NAMALWA (cell line): Measurements from ENCODE around the gene GYPE.
"Not testable (repeated sequence)": the region's sequence is repeated elsewhere in the genome, so short reads cannot be mapped to it uniquely, and the experiment has no call there.

Experiments used
- DNase-seq: peaks from one replicate; pipeline ENCODE4 v3.0.0-alpha.2; 2015; ENCODE audit warnings: low spot score

Gene GYPE

DNA sequence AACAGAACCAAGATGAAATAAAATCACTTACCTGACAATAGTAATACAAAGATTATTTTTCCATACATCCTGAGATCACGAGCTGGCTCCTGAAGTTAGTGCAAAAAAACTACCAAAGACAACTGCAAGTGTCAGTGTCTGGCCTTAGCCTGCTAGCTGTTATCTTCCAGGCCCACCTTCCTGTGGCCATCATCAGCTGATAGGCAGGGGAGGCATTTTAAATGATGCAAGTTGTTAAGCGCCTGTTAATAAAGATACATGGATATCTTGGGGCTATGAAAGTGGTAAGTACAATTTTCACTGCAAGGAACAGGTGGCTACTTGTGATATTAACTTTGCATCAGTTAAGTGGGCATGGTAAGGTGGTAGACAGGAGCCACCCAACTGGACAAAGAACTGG lies at the start of gene GYPE:
TSS of gene GYPE (minus strand) at position 120 of the 400 bp plus-strand sequence. CDS start at position 68, 52 bp downstream.
- not testable (repeated sequence) for DNase-seq

DNA sequence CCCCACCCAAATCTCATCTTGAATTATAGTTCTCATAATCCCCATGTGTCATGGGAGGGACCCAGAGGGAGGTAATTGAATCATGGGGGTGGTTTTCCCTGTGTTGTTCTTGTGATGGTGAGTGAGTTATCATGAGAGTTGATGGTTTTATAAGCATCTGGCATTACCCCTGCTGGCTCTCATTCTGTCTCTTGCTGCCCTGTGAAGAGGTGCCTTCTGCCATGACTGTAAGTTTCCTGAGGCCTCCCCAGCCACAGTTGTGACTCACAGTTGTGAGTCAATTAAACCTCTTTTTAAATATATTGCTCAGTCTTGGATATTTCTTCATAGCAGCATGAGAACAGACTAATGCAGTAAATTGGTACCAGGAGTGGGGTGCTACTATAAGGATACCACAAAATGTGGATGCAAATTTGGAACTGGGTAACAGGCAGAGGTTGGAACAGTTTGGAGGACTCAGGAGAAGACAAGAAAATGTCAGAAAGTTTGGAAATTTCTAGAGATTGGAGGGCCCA lies 46.2 kb upstream of the GYPE start:
- not testable (repeated sequence) for DNase-seq

GRCh38 chr4:143950967-143951366 lies 45.6 kb upstream of the GYPE start:
- DNase-seq: not testable (repeated sequence)

- not testable (repeated sequence) for DNase-seq
Observed at GRCh38 chr4:143950185-143950584, 44.8 kb upstream of the GYPE start.

GRCh38 chr4:143947493-143947892 lies 42.1 kb upstream of the GYPE start:
- DNase-seq: not testable (repeated sequence)

- DNase-seq: not testable (repeated sequence)
Observed at GRCh38 chr4:143940708-143941107, 35.3 kb upstream of the GYPE start.

DNA sequence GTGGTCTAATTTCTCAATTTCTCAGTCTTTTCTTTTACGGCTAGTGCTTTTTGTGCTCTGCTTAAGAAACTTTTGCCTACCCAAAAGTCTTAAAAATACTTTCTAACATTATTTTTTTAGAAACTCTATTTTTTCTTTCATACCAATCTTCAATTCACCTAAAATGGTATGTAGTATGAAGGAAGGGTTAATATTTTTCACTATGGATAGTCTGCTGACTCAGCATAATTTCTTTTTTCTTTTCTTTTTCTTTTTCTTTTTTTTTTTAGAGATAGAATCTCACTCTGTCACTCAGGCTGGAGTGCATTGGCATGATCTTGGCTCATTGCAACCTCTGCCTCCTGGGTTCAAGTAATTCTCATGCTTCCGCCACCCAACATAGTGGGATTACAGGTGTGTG lies 34.2 kb upstream of the GYPE start:
- DNase-seq: no peak

DNA sequence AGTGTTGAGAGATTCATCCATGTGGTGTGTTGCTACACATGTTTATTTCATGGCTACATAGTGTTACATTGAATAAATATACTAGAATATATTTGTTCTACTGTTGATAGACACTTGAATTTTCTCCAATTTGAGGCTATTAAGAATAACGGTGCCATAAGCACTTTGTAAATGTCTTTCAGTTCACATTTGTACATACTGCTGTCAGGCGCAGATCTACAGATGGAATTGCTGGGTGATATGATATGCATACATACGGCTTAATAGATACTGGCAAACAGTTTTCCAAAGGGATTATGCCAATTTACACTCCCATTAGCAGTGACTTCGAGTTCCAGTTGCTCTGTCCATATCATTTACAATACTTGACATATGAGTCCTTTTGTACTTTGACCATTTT lies 33.5 kb upstream of the GYPE start:
- DNase-seq: not testable (repeated sequence)

GRCh38 chr4:143921181-143921580 lies 15.8 kb upstream of the GYPE start:
- DNase-seq: no peak

DNA sequence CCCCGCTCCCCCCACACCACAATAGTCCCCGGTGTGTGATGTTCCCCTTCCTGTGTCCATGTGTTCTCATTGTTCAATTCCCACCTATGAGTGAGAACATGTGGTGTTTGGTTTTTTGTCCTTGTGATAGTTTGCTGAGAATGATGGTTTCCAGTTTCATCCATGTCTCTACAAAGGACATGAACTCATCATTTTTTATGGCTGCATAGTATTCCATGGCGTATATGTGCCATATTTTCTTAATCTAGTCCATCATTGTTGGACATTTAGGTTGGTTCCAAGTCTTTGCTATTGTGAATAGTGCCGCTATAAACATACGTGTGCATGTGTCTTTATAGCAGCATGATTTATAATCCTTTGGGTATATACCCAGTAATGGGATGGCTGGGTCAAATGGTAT lies 11.1 kb upstream of the GYPE start:
- DNase-seq: not testable (repeated sequence)

GRCh38 chr4:143912478-143912877 lies 7.1 kb upstream of the GYPE start:
- not testable (repeated sequence) for DNase-seq

DNA sequence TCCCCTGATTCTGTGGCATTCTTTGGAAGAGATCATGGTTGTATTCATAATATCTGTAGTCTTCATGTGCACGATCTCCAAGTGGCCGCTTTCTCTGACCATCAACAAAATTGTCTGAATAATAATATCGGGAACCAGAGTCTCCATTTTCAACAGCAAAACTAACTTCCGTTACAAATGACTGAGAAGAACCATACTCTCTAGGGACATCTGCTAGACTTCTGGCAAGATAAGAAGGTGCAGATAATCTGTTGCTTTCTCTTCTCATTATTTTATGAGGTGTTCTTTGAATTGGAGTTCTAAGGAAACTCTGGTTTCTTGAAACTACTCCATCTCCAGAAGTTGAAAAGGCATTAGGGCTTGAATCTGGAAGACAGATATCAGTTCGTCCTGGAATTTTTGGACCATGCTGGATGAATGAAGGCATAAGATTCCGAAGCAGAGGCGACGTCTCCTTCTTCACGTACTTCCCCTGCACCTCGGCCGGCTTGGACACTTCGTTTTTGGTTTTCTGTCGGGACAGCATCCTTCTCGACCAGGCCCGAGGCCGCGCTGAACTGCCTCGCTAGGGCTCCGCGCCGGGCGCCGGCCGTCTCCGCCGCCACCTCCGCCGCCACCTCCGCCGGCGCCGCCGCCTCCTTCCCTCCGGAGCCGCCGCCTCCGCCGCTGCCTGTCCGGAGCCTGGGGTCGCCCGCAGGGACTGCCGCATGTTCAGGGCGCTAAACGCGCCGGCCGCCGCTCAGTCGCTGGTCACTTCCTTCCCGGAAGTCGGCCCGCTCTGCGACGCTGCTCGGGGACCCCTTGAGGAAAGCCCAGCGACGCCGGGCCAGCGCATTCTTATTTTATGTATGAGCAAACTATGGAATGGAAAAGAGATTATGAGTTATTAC lies 6.4 kb upstream of the GYPE start:
- DNase-seq: not testable (repeated sequence)

GRCh38 chr4:143910906-143911305 lies 5.5 kb upstream of the GYPE start:
- DNase-seq: not testable (repeated sequence)

DNA sequence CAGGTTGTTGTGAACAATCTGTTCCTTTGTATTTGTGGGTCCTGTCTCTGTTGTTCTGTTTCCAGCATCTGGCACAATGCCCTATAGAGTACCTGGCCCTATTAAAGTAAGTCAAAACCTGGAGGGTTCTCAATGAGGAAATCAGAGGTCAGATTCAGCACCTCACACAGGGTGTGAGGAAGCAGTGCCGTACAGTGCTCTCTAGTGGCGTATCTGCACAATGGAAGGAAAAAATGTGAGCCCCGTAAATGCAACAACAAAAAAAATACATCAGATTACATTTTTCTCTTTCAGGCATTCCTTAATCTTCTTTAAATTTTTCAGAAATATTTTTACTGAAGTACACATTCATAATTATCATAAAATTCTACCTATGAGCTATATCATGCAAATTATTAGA lies 2.5 kb upstream of the GYPE start:
- DNase-seq: peak; percentile 50

- not testable (repeated sequence) for DNase-seq
Observed at GRCh38 chr4:143904431-143904830, 928 bp downstream of the GYPE start.

GRCh38 chr4:143890323-143890722 lies 15.0 kb downstream of the GYPE start:
- not testable (repeated sequence) for DNase-seq

DNA sequence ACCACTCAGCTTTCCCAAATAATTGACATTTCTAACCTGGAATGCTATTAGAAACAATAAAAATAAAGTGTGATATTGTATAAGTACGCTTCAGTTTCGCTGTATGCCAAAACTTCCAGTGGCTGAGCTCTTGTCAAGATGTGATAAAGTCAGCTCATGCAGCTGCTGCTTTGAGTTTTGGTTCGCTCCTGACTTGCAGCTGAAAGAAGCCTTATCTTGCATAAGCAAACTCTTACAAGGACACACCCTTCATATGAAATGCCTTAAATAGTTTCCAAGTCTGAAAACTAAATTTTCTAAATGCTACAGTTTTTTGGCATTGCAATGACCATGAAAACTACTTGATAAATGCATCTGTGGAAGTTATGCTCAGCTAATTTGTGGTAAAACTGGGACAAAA lies 17.2 kb downstream of the GYPE start:
- not testable (repeated sequence) for DNase-seq

GRCh38 chr4:143884965-143885364 lies 20.4 kb downstream of the GYPE start:
- not testable (repeated sequence) for DNase-seq

DNA sequence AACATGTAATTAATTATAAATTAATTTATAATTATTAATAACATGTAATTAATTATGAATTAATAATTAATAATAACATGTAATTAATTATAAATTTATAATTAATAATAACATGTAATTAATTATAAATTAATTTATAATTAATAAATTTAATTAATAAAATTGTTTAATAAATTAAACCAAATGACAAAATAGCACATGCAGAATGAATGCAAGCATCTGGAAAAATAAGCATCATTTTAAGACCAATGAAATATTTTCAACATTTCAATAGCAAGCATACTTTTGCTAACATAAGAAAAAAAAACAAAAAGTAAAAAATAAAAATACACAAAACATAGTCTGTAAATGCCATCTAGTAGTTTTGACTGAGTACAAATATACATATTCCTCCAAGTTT lies 21.8 kb downstream of the GYPE start:
- no peak for DNase-seq

- no peak for DNase-seq
Observed at GRCh38 chr4:143882892-143883291, 22.5 kb downstream of the GYPE start.

- DNase-seq: not testable (repeated sequence)
Observed at GRCh38 chr4:143879561-143879960, 25.8 kb downstream of the GYPE start.

GRCh38 chr4:143875357-143875756 lies 30.0 kb downstream of the GYPE start:
- not testable (repeated sequence) for DNase-seq

DNA sequence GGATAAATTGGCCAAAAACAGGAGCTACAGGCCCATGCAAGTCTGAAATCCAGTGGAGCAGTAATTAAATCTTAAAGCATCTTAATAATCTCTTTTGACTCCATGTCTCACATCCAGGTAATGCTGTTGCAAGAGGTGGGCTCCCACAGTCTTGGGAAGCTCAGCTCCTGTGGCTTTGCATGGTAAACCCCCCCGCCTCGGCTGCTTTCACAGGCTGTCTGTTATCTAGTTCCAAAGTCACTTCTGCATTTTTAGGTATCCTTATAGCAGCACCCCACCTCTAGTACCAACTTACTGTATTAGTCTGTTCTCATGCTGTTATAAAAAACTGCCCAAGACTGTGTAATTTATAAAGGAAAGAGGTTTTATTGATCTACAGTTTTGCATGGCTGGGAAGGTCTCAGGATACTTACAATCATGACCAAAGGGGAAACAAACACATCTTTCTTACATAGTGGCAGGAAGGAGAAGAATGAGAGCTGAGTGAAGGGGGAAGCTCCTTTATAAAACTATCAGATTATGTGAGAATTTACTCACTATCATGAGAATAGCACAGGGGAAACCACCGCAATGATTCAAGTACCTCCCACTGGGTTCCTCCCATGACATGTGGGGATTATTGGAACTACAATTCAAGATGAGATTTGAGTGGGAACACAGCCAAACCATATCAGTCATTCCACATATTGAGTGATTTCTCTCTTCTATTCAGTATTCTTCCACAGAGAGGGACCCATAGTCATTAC lies 34.7 kb downstream of the GYPE start:
- DNase-seq: not testable (repeated sequence)
